Nephron progenitor cell (in vitro differentiated cells): ENCODE data around the gene SLC39A8.

Experiments used
- DNase-seq: peaks from one replicate; pipeline ENCODE4 v3.0.0; 2021
- H3K27ac Mint-ChIP-seq: 2 replicates; pipeline ENCODE4 v1.8.0; 2021; ENCODE audit warnings: mild to moderate bottlenecking, moderate library complexity, mixed read lengths
- H3K27me3 Mint-ChIP-seq: 2 replicates; pipeline ENCODE4 v1.8.0; 2021; ENCODE audit warnings: mild to moderate bottlenecking, low read depth, mixed read lengths; ENCODE audit not compliant: poor library complexity
- H3K36me3 Mint-ChIP-seq: 2 replicates; pipeline ENCODE4 v1.8.0; 2021; ENCODE audit warnings: low read depth, mixed read lengths
- H3K4me1 Mint-ChIP-seq: 2 replicates; pipeline ENCODE4 v1.8.0; 2021; ENCODE audit warnings: mixed read lengths
- H3K4me3 Mint-ChIP-seq: 2 replicates; pipeline ENCODE4 v1.8.0; 2021; ENCODE audit warnings: mild to moderate bottlenecking, moderate library complexity, mixed read lengths
- H3K9me3 Mint-ChIP-seq: 2 replicates; pipeline ENCODE4 v1.8.0; 2021; ENCODE audit warnings: mild to moderate bottlenecking, moderate library complexity, mixed read lengths
- CTCF ChIP-seq: fragments of 200-600 bp; sonication (generic); IDR thresholded peaks from 2 replicates; pipeline ENCODE4 v1.5.0; 2021; ENCODE audit warnings: antibody characterized with exemption

SLC39A8 gene

GRCh38 chr4:102321260-102321995, 23.9 kb downstream of the SLC39A8 start:
- TF ChIP-seq CTCF, result no peak
- no peak for DNase-seq
- H3K4me1 Mint-ChIP-seq, result peaks cover 27% of the 10 kb centered on the region
- no peak overlapping the region for H3K4me3 Mint-ChIP-seq
- H3K27me3 Mint-ChIP-seq, result no peaks in the 10 kb centered on the region
- no peak overlapping the region for H3K27ac Mint-ChIP-seq
- H3K36me3 Mint-ChIP-seq, result peaks cover 35% of the 10 kb centered on the region
- peaks cover 6% of the 10 kb centered on the region for H3K9me3 Mint-ChIP-seq

- TF ChIP-seq CTCF, result no peak
- H3K27ac Mint-ChIP-seq, result peak overlapping the region; percentile 95
- peaks cover 43% of the 10 kb centered on the region for H3K36me3 Mint-ChIP-seq
- DNase-seq, result no peak
- no peak overlapping the region for H3K4me3 Mint-ChIP-seq
- peaks cover 6% of the 10 kb centered on the region for H3K9me3 Mint-ChIP-seq
- H3K27me3 Mint-ChIP-seq, result no peaks in the 10 kb centered on the region
- peaks cover 21% of the 10 kb centered on the region for H3K4me1 Mint-ChIP-seq
Observed at GRCh38 chr4:102319594-102319993, 25.7 kb downstream of the SLC39A8 start.

- TF ChIP-seq CTCF, result no peak
- peaks cover 21% of the 10 kb centered on the region for H3K4me1 Mint-ChIP-seq
- H3K9me3 Mint-ChIP-seq, result peaks cover 6% of the 10 kb centered on the region
- H3K27me3 Mint-ChIP-seq, result no peaks in the 10 kb centered on the region
- no peak overlapping the region for H3K4me3 Mint-ChIP-seq
- peaks cover 53% of the 10 kb centered on the region for H3K36me3 Mint-ChIP-seq
- H3K27ac Mint-ChIP-seq, result no peak overlapping the region
- DNase-seq, result no peak
Observed at GRCh38 chr4:102318526-102318925, 26.8 kb downstream of the SLC39A8 start.

GRCh38 chr4:102318105-102318504, 27.2 kb downstream of the SLC39A8 start:
- H3K4me1 Mint-ChIP-seq, result peaks cover 21% of the 10 kb centered on the region
- no peaks in the 10 kb centered on the region for H3K27me3 Mint-ChIP-seq
- TF ChIP-seq CTCF, result no peak
- H3K36me3 Mint-ChIP-seq, result peaks cover 57% of the 10 kb centered on the region
- H3K27ac Mint-ChIP-seq, result no peak overlapping the region
- H3K4me3 Mint-ChIP-seq, result no peak overlapping the region
- H3K9me3 Mint-ChIP-seq, result peaks cover 6% of the 10 kb centered on the region
- no peak for DNase-seq

- Mint-ChIP-seq H3K27me3 (no peaks in the 10 kb centered on the region), H3K36me3 (peaks cover 58% of the 10 kb centered on the region), H3K4me1 (peaks cover 21% of the 10 kb centered on the region), H3K9me3 (peaks cover 6% of the 10 kb centered on the region), H3K27ac (no peak overlapping the region), H3K4me3 (no peak overlapping the region)
- DNase-seq, result no peak
- TF ChIP-seq CTCF, result no peak
Observed at GRCh38 chr4:102317459-102317858, 27.8 kb downstream of the SLC39A8 start.

GRCh38 chr4:102316585-102316984, 28.7 kb downstream of the SLC39A8 start:
- TF ChIP-seq CTCF, result no peak
- Mint-ChIP-seq H3K27ac (no peak overlapping the region), H3K4me3 (no peak overlapping the region), H3K36me3 (peaks cover 66% of the 10 kb centered on the region), H3K9me3 (peaks cover 6% of the 10 kb centered on the region), H3K27me3 (no peaks in the 10 kb centered on the region), H3K4me1 (peaks cover 19% of the 10 kb centered on the region)
- no peak for DNase-seq
